ENCODE measurements around the gene SETBP1. TPM values are rescaled to one million over a fixed set of nuclear protein-coding genes. Genes with fewer than 3 reads are reported as not detected.
A peak's percentile ranks its signal among the peaks of the same experiment; 100 is the strongest.

Gene SETBP1
- total RNA-seq, 4 donors from 2014 or later: 14.5 to 34.2 (median 19.3) TPM

DNA sequence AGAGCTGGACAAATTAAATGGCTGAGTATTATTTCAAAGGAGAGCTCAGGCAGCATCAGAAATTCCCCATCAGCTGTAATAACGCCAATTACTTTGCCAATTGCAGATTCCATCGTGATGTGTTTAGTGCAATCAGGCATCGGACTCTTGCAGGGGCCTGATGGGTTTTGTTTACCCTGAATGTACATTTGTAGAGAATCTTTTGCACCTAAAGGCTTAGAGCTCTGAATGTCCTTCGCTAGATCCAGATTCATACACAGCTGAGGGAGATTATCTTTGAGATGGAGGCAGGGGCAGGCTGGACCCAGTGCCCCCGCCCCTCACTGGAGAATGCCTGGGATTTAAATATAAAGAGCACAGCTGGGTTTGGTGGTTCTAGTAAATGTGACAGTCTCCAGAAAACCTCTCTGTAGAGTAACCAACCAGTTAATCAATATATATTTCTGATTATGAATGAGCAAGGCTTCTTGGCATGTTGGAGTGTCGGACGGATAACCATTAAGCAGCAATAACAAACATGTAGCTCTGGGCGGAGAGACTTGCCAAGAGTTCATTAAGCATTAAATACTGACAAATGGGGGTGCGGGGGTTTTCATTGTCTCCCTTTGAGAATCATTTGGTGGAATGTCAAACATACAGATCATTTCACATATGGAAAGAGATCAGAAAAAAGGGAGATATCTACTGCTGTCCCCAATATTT lies 200.9 kb downstream of the SETBP1 start:
- no peak for DNase-seq (ENCODE audit: low spot score)
- TF ChIP-seq, protein P1, sequence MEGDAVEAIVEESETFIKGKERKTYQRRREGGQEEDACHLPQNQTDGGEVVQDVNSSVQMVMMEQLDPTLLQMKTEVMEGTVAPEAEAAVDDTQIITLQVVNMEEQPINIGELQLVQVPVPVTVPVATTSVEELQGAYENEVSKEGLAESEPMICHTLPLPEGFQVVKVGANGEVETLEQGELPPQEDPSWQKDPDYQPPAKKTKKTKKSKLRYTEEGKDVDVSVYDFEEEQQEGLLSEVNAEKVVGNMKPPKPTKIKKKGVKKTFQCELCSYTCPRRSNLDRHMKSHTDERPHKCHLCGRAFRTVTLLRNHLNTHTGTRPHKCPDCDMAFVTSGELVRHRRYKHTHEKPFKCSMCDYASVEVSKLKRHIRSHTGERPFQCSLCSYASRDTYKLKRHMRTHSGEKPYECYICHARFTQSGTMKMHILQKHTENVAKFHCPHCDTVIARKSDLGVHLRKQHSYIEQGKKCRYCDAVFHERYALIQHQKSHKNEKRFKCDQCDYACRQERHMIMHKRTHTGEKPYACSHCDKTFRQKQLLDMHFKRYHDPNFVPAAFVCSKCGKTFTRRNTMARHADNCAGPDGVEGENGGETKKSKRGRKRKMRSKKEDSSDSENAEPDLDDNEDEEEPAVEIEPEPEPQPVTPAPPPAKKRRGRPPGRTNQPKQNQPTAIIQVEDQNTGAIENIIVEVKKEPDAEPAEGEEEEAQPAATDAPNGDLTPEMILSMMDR (IDR thresholded peaks at IDR 0.05): no peak
- no peak for ATAC-seq (ENCODE audit: low FRiP score)

DNA sequence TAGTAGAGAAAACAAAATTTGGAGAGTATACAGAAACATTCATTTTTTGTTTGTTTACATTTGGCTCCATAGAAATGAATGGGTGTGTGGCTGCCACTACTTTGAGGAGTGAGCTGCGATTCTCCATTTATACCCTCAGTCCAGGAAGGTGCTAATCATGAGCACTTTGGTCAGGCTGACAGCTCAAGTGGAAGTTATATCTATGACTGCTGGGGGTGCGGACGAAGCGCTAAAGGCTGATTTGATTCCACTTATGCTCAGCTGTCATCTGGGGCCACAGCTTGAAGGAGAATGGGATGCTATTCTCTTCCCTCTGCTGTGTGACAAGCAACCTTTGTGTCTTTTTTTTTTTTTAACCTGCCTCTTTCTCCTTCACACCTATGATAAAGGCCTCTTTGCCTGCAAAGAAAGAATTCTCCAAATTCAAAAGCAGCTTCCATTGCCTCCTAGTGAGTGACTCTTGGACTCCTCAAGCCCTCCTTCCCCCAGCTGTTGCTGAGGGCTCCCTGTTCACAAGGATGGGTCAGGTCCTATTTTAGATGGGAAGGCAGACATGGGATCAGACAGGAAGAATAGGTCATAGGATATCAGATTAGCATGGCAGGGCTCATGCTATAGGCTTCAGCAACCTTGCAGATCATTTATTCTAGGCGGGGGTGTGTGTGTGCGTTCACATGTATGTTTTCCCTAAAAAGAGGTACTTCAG lies 201.6 kb downstream of the SETBP1 start:
- TF ChIP-seq, protein P1 (IDR thresholded peaks at IDR 0.05): no peak
- ATAC-seq (ENCODE audit: low FRiP score) (no peak), DNase-seq (ENCODE audit: low spot score) (no peak)

DNA sequence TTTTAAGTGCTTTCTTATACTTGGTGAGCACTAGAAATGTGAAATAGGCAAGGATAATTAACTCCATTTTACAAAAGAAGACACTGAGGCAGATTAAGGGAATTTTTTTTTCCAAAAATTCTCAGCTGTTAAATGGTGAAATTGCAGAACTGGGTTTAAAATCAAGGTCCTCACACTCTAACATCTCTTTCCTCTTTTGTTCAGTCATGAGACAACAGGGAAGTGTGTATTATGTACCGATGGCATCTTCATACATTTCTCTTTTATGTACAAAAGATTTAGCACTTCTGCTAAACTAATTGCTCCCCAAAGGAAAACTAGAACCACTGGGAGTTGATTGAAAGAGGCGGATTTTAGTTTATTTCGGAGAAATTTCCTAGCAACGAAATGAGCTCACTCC lies 203.0 kb downstream of the SETBP1 start:
- TF ChIP-seq, protein P1 (IDR thresholded peaks at IDR 0.05): no peak
- ATAC-seq (ENCODE audit: low FRiP score) (no peak), DNase-seq (ENCODE audit: low spot score) (no peak)

DNA sequence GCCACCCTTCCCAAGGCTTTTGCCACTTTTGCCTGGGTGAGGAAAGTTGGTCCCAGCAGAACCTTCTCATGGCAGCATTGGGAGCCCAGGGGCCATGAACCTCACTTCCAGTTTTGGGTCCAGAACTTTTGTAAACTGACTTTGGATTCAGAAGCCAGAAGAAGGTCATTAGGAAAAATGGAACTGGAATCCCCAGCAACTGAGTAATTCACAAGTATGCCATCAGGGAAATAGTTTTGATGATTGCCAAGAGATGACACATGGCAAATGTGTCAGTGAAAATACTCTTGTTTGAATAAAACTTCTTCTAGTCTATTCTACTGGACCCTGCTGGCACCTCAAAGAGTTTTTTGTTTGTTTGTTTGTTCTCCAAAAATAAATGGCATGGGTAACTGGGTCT lies 203.7 kb downstream of the SETBP1 start:
- DNase-seq (ENCODE audit: low spot score) (no peak), ATAC-seq (ENCODE audit: low FRiP score) (no peak)
- TF ChIP-seq, protein P1 (IDR thresholded peaks at IDR 0.05): no peak

DNA sequence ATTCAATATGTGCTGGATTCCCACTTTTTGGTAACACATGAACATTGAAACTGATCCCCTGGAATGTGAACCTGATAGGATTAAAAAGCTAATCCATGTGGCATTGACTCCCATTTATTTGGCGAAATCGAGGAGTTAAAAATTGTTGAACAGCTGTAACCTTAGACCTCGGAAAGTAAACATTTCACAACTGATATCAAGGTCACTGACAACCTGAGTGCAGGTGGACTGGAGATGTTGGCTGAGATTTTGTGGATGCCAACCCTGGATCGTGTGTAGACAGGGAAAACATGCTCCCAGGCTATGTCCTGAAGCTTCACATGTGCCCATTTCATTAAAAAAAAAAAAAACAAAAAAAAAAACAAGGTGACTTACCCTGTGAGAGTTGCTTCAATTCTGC lies 204.8 kb downstream of the SETBP1 start:
- no peak for DNase-seq (ENCODE audit: low spot score)
- no peak for ATAC-seq (ENCODE audit: low FRiP score)
- TF ChIP-seq, protein P1 (IDR thresholded peaks at IDR 0.05): no peak

DNA sequence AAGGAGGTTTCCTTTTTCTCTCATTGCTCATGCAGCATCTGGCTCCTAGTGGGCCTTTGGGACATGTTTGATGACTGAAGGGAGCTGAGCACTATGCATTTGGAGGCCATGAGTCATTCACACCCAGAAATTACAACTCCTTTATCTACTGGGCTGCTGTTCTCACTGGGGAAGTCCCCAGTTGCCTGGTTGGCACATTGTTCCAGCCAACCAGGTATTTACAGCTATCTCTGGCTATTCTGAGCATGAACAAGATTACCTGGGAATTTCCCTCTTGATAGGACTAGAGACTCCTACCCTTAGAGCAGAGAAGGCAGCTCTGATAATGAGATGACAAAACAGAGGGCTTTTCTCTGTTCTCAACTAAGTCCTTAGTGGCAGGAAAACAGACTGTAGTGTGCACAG lies 206.5 kb downstream of the SETBP1 start:
- peak; percentile 89 for ATAC-seq (ENCODE audit: low FRiP score)
- TF ChIP-seq, protein P1 (IDR thresholded peaks at IDR 0.05): no peak
- DNase-seq (ENCODE audit: low spot score): no peak

DNA sequence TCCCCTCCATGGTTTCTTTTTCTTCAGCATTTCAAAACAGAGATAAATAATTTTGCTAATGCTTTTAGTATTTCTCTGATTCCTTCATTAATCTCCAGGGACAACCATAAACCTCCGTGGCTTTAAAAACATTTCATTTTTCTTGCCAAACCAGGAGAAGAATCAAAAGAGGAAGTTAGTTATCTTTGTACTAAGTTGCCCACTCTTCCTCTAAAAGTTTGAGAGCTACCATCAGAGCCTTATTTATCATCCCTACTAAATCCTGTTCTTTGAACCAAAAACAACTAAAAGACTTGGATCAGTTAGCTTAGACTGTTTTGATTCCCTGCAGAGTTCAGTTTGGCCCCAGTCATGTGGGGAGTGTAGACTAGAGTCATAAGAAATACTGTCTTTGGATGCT lies 208.4 kb downstream of the SETBP1 start:
- DNase-seq (ENCODE audit: low spot score): no peak
- TF ChIP-seq, protein P1 (IDR thresholded peaks at IDR 0.05): no peak
- ATAC-seq (ENCODE audit: low FRiP score): no peak

Measured in omental fat pad (tissue), 4 donors.